GM19035 (cell line): ENCODE measurements around the gene WBP11.

Experiments
- ATAC-seq: cut with Tn5 transposase; IDR thresholded peaks from one replicate; pipeline ENCODE4 v1.9.1; 2021; ENCODE audit not compliant: unreplicated experiment

WBP11 gene

GRCh38 chr12:14825256-14825655 is 22.0 kb upstream of the WBP11 start:
- ATAC-seq = no peak

- no peak for ATAC-seq
Observed at GRCh38 chr12:14824012-14824634, 20.8 kb upstream of the WBP11 start.

GRCh38 chr12:14814014-14814413 is 10.7 kb upstream of the WBP11 start, which contains the start of gene SMCO3:
Gene SMCO3 (minus strand): TSS chr12:14814182. CDS start chr12:14806680, 7,502 bp downstream.
- ATAC-seq = no peak

- no peak for ATAC-seq
Observed at GRCh38 chr12:14811486-14811885, 8.2 kb upstream of the WBP11 start.

- ATAC-seq = no peak
Observed at GRCh38 chr12:14810953-14811483, 7.7 kb upstream of the WBP11 start.

- no peak for ATAC-seq
Observed at GRCh38 chr12:14810167-14810952, 7.1 kb upstream of the WBP11 start.

GRCh38 chr12:14803830-14804160 is 517 bp upstream of the WBP11 start:
- ATAC-seq = peak; percentile 21

- ATAC-seq = no peak
Observed at GRCh38 chr12:14802721-14803010, 612 bp downstream of the WBP11 start.

- no peak for ATAC-seq
Observed at GRCh38 chr12:14802247-14802646, 1.0 kb downstream of the WBP11 start.

- ATAC-seq = no peak
Observed at GRCh38 chr12:14795028-14795448, 8.2 kb downstream of the WBP11 start.

- ATAC-seq = no peak
Observed at GRCh38 chr12:14785568-14785967, 17.7 kb downstream of the WBP11 start.

- ATAC-seq = no peak
Observed at GRCh38 chr12:14784471-14784870, 18.8 kb downstream of the WBP11 start.

GRCh38 chr12:14782756-14783155 is 20.5 kb downstream of the WBP11 start:
- no peak for ATAC-seq

GRCh38 chr12:14781563-14781962 is 21.7 kb downstream of the WBP11 start:
- ATAC-seq = no peak

GRCh38 chr12:14780859-14781258 is 22.4 kb downstream of the WBP11 start:
- ATAC-seq = no peak

- no peak for ATAC-seq
Observed at GRCh38 chr12:14779834-14780233, 23.4 kb downstream of the WBP11 start.

GRCh38 chr12:14777271-14777670 is 26.0 kb downstream of the WBP11 start:
- no peak for ATAC-seq

- ATAC-seq = no peak
Observed at GRCh38 chr12:14776236-14776961, 26.9 kb downstream of the WBP11 start.

- no peak for ATAC-seq
Observed at GRCh38 chr12:14775636-14775980, 27.7 kb downstream of the WBP11 start.

GRCh38 chr12:14774906-14775635 is 28.2 kb downstream of the WBP11 start:
- no peak for ATAC-seq
